GM23338 (cell line): ENCODE results near the gene CELSR1. TPM values are rescaled to one million over a fixed set of nuclear protein-coding genes. Genes with fewer than 3 reads are reported as not detected.

ENCODE experiments used
- ATAC-seq: fragments of 200-7000 bp; cut with Tn5 transposase; 3 replicates; pipeline ENCODE4 v1.9.1; 2020
- DNase-seq: peaks from one replicate; pipeline ENCODE4 v3.0.0-alpha.2; 2015; ENCODE audit warnings: low spot score
- H2AFZ ChIP-seq: fragments of 200-600 bp; sonication (generic); 2 replicates; pipeline ENCODE4 v1.8.0; 2016; ENCODE audit warnings: antibody characterized with exemption, mild to moderate bottlenecking, moderate library complexity
- H3F3A ChIP-seq: fragments of 200-600 bp; sonication (generic); replicated peaks from 2 replicates; pipeline ENCODE4 v1.8.0; 2017; ENCODE audit warnings: antibody characterized with exemption, mixed run types, low read depth
- H3K27ac ChIP-seq: fragments of 200-600 bp; sonication (generic); 2 replicates; pipeline ENCODE4 v1.6.1; 2016; ENCODE audit warnings: low read depth
- H3K27me3 ChIP-seq: fragments of 200-600 bp; sonication (generic); 2 replicates; pipeline ENCODE4 v1.8.0; 2016; ENCODE audit warnings: mild to moderate bottlenecking, mixed run types, moderate library complexity; ENCODE audit not compliant: insufficient read depth
- H3K36me3 ChIP-seq: fragments of 200-600 bp; sonication (generic); 2 replicates; pipeline ENCODE4 v1.8.0; 2016; ENCODE audit warnings: mild to moderate bottlenecking; ENCODE audit not compliant: insufficient read depth
- H3K4me1 ChIP-seq: fragments of 200-600 bp; sonication (generic); 2 replicates; pipeline ENCODE4 v1.8.0; 2016; ENCODE audit warnings: mild to moderate bottlenecking, moderate library complexity; ENCODE audit not compliant: insufficient read depth
- H3K4me2 ChIP-seq: fragments of 200-600 bp; sonication (generic); 2 replicates; pipeline ENCODE4 v1.7.1; 2017; ENCODE audit warnings: mixed run types
- H3K4me3 ChIP-seq: fragments of 200-600 bp; sonication (generic); 2 replicates; pipeline ENCODE4 v1.6.1; 2016; ENCODE audit warnings: mixed run types
- H3K79me2 ChIP-seq: fragments of 200-600 bp; sonication (generic); replicated peaks from 2 replicates; pipeline ENCODE4 v1.8.0; 2017; ENCODE audit warnings: mild to moderate bottlenecking; ENCODE audit not compliant: insufficient read depth
- H3K9me2 ChIP-seq: fragments of 200-600 bp; sonication (generic); 2 replicates; pipeline ENCODE4 v1.8.0; 2017; ENCODE audit not compliant: insufficient read depth
- H4K20me1 ChIP-seq: fragments of 200-600 bp; sonication (generic); replicated peaks from 2 replicates; pipeline ENCODE4 v1.8.0; 2017; ENCODE audit warnings: mild to moderate bottlenecking; ENCODE audit not compliant: insufficient read depth
- H3K27ac Mint-ChIP-seq: 2 replicates; pipeline ENCODE4 v1.8.0; 2020; ENCODE audit warnings: inconsistent platforms, mild to moderate bottlenecking, moderate library complexity, mixed read lengths
- H3K27me3 Mint-ChIP-seq: 3 replicates; pipeline ENCODE4 v1.8.0; 2022; ENCODE audit warnings: low read depth, mild to moderate bottlenecking, moderate library complexity, mixed read lengths, inconsistent platforms; ENCODE audit not compliant: insufficient read depth, poor library complexity
- H3K36me3 Mint-ChIP-seq: 3 replicates; pipeline ENCODE4 v1.8.0; 2021; ENCODE audit warnings: low read depth, mild to moderate bottlenecking, inconsistent platforms, moderate library complexity, mixed read lengths
- H3K4me1 Mint-ChIP-seq: 3 replicates; pipeline ENCODE4 v1.8.0; 2020; ENCODE audit warnings: mild to moderate bottlenecking, inconsistent platforms, mixed read lengths
- H3K4me3 Mint-ChIP-seq: 3 replicates; pipeline ENCODE4 v1.8.0; 2021; ENCODE audit warnings: moderate library complexity, mild to moderate bottlenecking, inconsistent platforms, mixed read lengths
- H3K9me3 Mint-ChIP-seq: 3 replicates; pipeline ENCODE4 v1.8.0; 2020; ENCODE audit warnings: moderate library complexity, mild to moderate bottlenecking, inconsistent platforms, mixed read lengths
- CREB1 ChIP-seq: fragments of 250-450 bp; sonication (Bioruptor Pico); IDR thresholded peaks from 2 replicates; pipeline ENCODE4 v1.5.0; 2020; ENCODE audit warnings: low read depth, mild to moderate bottlenecking, moderate library complexity
- ETS1 ChIP-seq: IDR thresholded peaks from 2 replicates; pipeline ENCODE4 v1.6.1; 2016; ENCODE audit warnings: antibody characterized with exemption
- EZH2phosphoT487 ChIP-seq: fragments of 200-600 bp; sonication (generic); IDR thresholded peaks from one replicate; pipeline ENCODE4 v1.8.1; 2018; ENCODE audit warnings: antibody characterized with exemption; ENCODE audit not compliant: unreplicated experiment
- REST ChIP-seq: IDR thresholded peaks from one replicate; pipeline ENCODE4 v1.6.1; 2018; ENCODE audit warnings: antibody characterized with exemption; ENCODE audit not compliant: unreplicated experiment
- STAT1 ChIP-seq: IDR thresholded peaks from one replicate; pipeline ENCODE4 v1.6.1; 2016; ENCODE audit warnings: antibody characterized with exemption; ENCODE audit not compliant: unreplicated experiment
- ZNF114 ChIP-seq: fragments of 250-450 bp; sonication (Bioruptor Pico); IDR thresholded peaks from 2 replicates; pipeline ENCODE4 v1.5.0; 2020; ENCODE audit warnings: mild to moderate bottlenecking, moderate library complexity
- ZNF331 ChIP-seq: fragments of 250-450 bp; sonication (Bioruptor Pico); IDR thresholded peaks from 2 replicates; pipeline ENCODE4 v1.5.0; 2020; ENCODE audit warnings: low read depth, mild to moderate bottlenecking, moderate library complexity
- polyA plus RNA-seq: library from polyadenylated mRNA; unstranded; fragments of >200 nt; fragmentation: Nextera tagmentation; extraction: Ambion mirVana; gene quantifications from 2 replicates; pipeline ENCODE4 v1.2.1, GENCODE V29; 2016
- total RNA-seq: library from RNA; depleted of rRNA; stranded (reverse); fragments of >200 nt; shearing (Covaris generic); gene quantifications from 2 replicates; pipeline ENCODE4 v1.2.3, GENCODE V29; 2014
- TF ChIP-seq, protein P1 (sequence below), 2 experiments: fragments of 200-600 bp in 1 of 2; sonication (generic) in 1 of 2; conservative IDR thresholded peaks; 2 replicates each; pipeline versions ENCODE4 v1.5.1 to v1.6.1; 2016 to 2017; ENCODE audit warnings: antibody characterized with exemption in 2 of 2, low read depth in 2 of 2, mild to moderate bottlenecking in 2 of 2, moderate library complexity in 1 of 2

Gene CELSR1
- total and polyA plus RNA-seq, 2 experiments from 2014 or later, result 4.8 to 20.4 TPM

DNA sequence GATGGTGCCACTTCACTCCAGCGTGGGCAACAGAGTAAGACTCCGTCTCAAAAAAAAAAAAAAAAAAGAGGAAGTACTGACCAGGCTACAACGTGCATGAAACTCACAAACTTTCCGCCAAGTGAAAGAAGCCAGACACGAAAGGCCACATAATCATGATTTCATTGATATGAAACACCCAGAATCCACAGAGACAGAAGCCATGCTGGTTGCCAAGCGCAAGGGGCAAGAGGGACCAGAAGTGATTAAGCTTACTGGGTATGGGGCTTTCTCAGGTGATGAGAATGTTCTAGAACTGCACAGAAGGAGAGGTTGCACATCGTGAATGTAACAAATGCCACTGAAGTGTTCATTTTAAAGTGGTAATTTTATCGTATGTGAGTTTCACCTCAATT is 60.9 kb downstream of the CELSR1 start (continued):
- TF ChIP-seq REST (no peak), CREB1 (CRISPR knock-in tag) (no peak), ZNF114 (CRISPR knock-in tag) (no peak), EZH2phosphoT487 (no peak), ETS1 (no peak), ZNF331 (CRISPR knock-in tag) (no peak)
- TF ChIP-seq, protein P1, sequence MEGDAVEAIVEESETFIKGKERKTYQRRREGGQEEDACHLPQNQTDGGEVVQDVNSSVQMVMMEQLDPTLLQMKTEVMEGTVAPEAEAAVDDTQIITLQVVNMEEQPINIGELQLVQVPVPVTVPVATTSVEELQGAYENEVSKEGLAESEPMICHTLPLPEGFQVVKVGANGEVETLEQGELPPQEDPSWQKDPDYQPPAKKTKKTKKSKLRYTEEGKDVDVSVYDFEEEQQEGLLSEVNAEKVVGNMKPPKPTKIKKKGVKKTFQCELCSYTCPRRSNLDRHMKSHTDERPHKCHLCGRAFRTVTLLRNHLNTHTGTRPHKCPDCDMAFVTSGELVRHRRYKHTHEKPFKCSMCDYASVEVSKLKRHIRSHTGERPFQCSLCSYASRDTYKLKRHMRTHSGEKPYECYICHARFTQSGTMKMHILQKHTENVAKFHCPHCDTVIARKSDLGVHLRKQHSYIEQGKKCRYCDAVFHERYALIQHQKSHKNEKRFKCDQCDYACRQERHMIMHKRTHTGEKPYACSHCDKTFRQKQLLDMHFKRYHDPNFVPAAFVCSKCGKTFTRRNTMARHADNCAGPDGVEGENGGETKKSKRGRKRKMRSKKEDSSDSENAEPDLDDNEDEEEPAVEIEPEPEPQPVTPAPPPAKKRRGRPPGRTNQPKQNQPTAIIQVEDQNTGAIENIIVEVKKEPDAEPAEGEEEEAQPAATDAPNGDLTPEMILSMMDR (conservative IDR thresholded peaks at IDR 0.05; ENCODE audit: low read depth in 2 of 2), result no peak

DNA sequence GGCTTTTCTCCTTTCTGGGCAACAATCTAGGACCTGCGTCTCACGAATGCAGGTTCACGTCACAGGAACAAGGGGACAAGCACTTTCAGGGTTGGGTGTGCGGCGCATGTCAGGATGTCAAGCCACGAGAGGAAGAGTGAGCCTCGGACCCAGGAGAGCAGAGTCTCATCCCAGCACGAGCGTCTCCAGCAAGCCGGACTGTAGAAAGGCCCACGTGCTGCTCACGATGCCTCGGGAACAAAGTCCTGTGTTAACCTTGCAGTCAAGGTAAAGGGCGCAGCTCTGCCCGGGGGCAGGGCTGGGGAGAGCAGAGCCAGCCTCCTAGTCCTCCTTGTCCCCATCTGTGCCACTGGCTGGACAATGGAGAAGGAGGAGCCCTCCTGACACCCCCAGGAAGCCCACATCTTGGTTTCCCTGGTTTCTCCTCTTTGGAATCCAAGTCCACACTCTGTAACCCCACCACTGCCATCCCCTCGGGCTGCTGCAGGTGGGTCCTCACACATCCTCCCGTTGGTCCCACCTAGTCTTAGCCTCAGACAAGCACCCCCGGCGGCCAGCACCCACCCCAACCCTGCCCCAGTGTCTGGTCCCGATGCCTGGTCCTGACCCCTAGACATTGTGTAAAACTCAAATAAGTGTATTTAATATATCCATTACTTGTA is 63.4 kb downstream of the CELSR1 start:
- peaks cover 12% of the 10 kb centered on the region for H3K36me3 Mint-ChIP-seq
- Histone ChIP-seq H3K4me1 (no peaks in the 10 kb centered on the region), H3K27ac (no peak overlapping the region), H3K36me3 (no peaks in the 10 kb centered on the region), H3F3A (no peaks in the 10 kb centered on the region), H4K20me1 (no peaks in the 10 kb centered on the region; the same call in 1 of the 2 replicates), H3K4me3 (no peak overlapping the region), H3K79me2 (no peaks in the 10 kb centered on the region), H3K27me3 (no peaks in the 10 kb centered on the region), H3K9me2 (no peaks in the 10 kb centered on the region), H3K4me2 (no peak overlapping the region), H2AFZ (no peak overlapping the region)
- ATAC-seq (no peak), DNase-seq (no peak)
- TF ChIP-seq STAT1 (no peak), CREB1 (CRISPR knock-in tag) (no peak)
- H3K9me3 Mint-ChIP-seq, result peaks cover 9% of the 10 kb centered on the region
- peaks cover 13% of the 10 kb centered on the region for H3K27me3 Mint-ChIP-seq
- peaks cover 1% of the 10 kb centered on the region for H3K4me1 Mint-ChIP-seq
- H3K27ac Mint-ChIP-seq, result no peak overlapping the region
- no peak overlapping the region for H3K4me3 Mint-ChIP-seq
